Loucy (cell line): Measurements from ENCODE around the gene IRAK4.

Experiments used
- EZH2phosphoT487 ChIP-seq: fragments of 200-600 bp; IDR thresholded peaks from 2 replicates; pipeline ENCODE4 v1.6.1; 2018; ENCODE audit warnings: antibody characterized with exemption, mild to moderate bottlenecking, moderate library complexity, borderline replicate concordance
- TF ChIP-seq, protein P1 (sequence below): fragments of 200-600 bp; sonication (generic); conservative IDR thresholded peaks from 2 replicates; pipeline ENCODE4 v1.5.1; 2014; ENCODE audit warnings: mild to moderate bottlenecking, antibody characterized with exemption, low read length

DNA sequence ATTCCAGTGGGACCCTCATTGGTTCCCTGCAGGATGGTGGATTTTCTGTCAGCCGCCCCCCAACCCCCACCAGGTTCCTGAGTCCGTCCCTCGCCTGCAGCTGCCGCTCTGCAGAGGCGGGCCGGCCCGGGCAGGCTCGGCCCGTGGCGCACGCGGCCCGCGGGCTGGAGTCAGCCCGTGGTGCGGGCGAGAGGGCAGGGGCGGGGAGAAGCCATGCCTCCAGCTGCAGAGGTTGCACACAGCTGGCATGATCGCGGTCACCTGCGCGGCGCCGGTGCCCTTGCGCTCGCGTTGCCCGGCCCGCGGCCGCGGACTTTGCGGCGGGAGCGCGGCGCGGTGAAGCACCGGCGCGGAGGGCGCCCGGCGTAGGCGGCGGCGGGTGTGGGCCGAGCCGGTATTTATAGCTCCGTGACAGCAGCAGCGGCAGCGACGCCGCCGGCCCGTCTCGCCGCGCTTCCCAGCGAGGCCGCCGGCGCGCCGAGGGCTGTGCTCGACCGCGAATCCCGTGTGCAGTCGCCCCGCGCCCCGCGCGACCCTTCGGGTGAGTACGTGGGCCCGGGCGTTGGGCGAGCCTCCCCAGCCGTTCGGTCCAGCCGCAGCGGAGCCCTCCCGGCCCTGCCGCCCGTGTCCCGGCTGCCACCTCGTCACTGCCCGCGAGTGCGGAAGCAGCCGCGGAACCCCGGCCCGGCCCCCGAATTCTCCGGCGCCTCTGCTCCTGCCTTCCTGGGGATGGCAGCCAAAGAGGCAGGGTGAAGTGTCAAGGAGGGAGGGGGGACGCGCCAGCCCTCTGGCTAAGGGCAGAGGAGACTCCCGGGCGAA lies 77.1 kb downstream of the IRAK4 start, which contains the start of gene TMEM117:
- TF ChIP-seq, protein P1, sequence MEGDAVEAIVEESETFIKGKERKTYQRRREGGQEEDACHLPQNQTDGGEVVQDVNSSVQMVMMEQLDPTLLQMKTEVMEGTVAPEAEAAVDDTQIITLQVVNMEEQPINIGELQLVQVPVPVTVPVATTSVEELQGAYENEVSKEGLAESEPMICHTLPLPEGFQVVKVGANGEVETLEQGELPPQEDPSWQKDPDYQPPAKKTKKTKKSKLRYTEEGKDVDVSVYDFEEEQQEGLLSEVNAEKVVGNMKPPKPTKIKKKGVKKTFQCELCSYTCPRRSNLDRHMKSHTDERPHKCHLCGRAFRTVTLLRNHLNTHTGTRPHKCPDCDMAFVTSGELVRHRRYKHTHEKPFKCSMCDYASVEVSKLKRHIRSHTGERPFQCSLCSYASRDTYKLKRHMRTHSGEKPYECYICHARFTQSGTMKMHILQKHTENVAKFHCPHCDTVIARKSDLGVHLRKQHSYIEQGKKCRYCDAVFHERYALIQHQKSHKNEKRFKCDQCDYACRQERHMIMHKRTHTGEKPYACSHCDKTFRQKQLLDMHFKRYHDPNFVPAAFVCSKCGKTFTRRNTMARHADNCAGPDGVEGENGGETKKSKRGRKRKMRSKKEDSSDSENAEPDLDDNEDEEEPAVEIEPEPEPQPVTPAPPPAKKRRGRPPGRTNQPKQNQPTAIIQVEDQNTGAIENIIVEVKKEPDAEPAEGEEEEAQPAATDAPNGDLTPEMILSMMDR = no peak
- TF ChIP-seq EZH2phosphoT487 = no peak
